GM18873 (cell line): ENCODE results near the gene KCNT2.
"Not testable (repeated sequence)": the region's sequence is repeated elsewhere in the genome, so short reads cannot be mapped to it uniquely, and the experiment has no call there.

ENCODE experiments used
- ATAC-seq: cut with Tn5 transposase; IDR thresholded peaks from one replicate; pipeline ENCODE4 v1.9.1; 2021; ENCODE audit warnings: mild to moderate bottlenecking, moderate library complexity, moderate number of reproducible peaks; ENCODE audit not compliant: unreplicated experiment, low FRiP score

KCNT2 gene

GRCh38 chr1:196263086-196263485 lies 345.2 kb downstream of the KCNT2 start:
- not testable (repeated sequence) for ATAC-seq

DNA sequence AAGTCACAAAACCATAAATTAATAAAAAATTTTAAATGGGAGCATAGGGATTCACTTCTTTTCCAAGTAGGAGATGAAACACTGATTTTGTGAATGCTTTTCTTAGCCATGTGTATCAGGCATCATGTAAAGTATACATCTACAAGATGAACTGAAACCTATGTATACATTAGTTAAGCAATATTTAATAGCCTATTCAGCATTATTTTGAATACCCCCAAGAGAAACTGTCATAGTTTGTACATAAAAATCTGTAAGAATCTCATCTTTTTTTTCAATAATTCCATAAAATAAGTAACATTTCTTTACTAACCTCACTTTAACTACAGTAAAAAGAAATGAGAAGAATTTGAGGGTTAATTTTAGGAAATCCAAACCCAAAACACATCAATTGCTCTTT lies 348.0 kb downstream of the KCNT2 start:
- ATAC-seq = no peak

- no peak for ATAC-seq
These were observed 348.9 kb downstream of the KCNT2 start for GRCh38 chr1:196259316-196259715.

DNA sequence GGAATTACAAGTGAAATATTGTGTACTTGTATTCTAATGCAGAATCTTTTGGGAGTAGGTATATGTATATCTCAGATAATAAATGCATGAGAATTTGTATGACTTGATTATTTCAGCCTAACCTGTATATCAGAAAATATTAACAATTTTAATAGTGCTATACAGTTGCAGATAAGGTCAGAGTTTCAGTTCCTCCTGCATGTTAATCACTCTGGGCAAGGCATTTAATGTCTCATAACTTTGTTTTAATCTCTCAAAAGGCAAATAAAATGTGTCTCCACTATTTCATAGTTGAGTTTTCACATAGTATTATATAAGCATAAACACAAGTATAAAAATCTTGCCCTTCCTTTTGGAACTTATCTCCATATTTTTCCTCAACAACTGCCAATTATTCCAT lies 352.5 kb downstream of the KCNT2 start:
- ATAC-seq = no peak

GRCh38 chr1:196229546-196229945 lies 378.7 kb downstream of the KCNT2 start:
- no peak for ATAC-seq

GRCh38 chr1:196214866-196215265 lies 393.4 kb downstream of the KCNT2 start:
- no peak for ATAC-seq

DNA sequence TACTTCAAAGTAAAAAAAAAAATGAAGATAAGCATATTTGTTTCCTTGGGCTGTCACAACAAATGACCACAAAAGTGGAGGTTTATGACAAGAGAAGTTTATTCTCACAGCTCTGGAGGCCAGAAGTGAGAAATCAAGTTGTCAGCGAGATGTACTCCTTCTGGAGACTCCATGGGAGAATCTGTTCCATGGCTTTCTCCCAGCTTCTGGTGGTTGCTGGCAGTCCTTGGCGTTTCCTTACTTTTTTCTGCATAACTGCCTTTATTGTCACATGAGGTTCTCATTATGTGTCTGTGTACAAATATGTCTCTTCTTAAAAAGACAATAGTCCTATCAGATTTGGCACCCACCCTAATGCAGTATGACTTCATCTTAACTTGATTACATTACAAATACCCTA lies 398.3 kb downstream of the KCNT2 start:
- ATAC-seq = no peak

GRCh38 chr1:196209265-196209664 lies 399.0 kb downstream of the KCNT2 start:
- no peak for ATAC-seq

DNA sequence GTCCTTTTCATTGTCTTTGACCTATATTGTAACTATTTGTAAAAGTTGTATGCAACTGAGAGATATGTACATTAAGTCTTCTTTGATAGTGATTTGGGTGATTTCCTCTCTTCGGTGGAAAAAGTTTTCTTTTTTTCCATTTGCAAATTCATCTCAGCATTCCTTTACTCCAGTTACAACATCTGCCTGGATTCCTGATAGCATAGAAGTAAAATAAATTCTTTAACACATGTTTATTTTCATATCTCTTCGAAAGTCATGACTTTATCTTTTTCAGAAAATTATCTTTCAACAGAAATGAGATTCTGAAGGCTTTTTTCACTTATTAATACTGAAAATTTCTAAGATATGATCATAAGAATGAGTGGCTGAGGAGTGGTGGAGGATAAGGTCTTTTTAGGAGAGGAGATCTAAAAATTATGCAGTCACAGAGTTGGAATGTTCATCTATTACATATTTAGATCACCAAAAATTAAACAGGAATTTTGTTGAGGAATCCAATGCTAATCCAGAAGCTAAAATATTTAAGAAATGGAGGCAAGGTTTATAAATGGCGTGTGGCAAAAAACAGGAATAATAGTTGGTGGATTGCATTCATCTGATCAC lies 400.5 kb downstream of the KCNT2 start:
- no peak for ATAC-seq

DNA sequence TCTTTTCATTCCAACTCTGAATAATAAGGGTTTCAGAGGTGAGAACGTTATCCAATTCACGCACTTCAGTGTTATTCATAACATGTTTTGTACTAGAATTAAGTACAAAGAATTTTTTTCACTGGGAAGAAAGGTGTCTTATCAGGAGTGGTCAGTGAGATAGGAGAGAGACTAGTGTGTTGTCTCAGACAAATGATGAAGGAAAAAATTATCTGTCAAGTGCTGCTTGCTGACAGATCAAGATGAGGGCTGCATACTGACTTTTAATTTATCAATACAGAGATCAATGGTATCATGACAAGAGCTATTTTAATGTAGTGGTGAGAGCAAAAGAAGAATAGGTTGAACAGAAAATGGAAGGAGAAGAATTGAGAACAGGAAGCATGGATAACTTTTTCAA lies 402.4 kb downstream of the KCNT2 start:
- no peak for ATAC-seq

GRCh38 chr1:196196486-196196885 lies 411.8 kb downstream of the KCNT2 start:
- ATAC-seq = no peak

DNA sequence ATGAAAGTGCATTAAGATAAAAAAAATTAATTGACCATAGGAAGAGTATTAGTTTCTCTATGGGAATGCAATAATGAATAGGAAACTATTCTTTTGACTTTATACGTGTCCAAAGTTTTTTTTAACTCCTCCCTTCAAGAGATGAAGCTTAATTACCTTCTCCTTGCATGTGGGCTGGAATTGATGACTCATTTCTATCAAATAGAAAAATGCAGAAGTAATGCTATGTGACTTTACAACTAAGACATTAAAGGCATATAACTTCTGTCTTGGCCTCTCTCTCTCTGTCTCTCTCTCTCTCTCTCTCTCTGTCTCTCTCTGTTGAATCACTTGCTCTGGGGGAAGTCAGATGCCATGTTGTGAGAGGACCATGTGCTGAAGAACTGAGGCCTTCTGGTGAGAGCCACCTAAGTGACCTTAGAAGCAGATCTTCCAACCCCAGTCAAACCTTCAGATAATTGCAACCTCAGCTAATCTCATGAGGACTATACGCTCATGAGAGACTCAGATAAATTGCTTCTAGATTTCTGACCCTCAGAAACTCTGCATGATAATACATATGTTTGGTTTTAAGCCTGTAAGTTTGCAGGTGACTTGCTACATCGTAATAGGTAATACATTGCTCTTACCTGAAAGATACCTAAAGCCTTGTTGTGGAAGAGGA lies 414.2 kb downstream of the KCNT2 start:
- no peak for ATAC-seq

DNA sequence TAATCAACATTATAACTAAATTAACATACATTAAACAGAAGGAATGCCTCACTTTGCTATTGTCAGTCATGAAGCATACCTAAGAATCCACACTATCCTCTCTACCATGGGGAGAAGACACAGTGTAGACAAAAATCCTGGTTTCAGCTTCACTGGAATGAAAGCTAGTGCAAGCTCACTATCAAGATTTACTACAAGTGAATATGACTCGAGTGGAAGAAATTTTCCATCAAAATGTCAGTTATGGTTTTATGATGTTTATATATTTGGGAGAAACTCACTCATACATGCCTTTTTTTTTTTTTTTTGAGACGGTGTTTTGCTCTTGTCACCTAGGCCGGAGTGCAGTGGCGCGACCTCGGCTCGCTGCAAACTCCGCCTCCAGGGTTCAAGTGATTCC lies 424.3 kb downstream of the KCNT2 start:
- ATAC-seq = no peak

- ATAC-seq = no peak
These were observed 426.7 kb downstream of the KCNT2 start for GRCh38 chr1:196181594-196181878.

- ATAC-seq = no peak
These were observed 427.2 kb downstream of the KCNT2 start for GRCh38 chr1:196180847-196181593.

DNA sequence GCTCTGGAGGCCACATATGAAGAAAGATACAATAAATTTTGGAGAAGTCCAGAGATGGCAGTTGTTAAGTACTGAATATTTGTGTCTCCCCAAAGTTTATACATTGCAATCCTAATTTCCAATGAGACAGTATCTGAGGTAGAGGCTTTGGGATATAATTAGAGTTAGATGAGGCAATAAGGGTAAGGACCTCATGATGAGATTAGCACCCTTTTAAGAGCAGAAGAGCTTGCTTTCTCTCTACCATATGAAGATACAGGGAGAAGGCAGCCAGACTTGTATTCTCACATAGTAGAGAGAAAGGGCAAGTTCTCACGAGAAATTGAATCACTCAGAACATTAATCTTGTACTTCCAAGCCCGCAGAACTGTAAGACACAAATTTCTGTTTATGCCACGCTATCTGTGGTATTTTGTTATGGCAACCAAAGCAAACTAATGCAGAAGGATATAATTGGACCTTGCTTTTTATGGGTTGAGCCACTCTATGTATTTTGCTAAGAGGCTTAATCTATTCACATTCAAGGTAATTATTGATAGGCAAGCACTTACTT lies 430.1 kb downstream of the KCNT2 start:
- no peak for ATAC-seq
